K562 (cell line): ENCODE data around the gene PHTF1.

ENCODE experiments used
- ATF3 ChIP-seq, 2 experiments: fragments of 450-650 bp in 1 of 2; sonication (generic) in 1 of 2; formaldehyde crosslinking in 1 of 2; IDR thresholded peaks in 1 of 2; conservative IDR thresholded peaks in 1 of 2; 2 replicates each; pipeline versions ENCODE4 v1.6.1 to v1.8.1; 2016 to 2023; ENCODE audit warnings: mild to moderate bottlenecking in 2 of 2, moderate library complexity in 2 of 2, inconsistent platforms in 1 of 2, missing genetic modification reagents in 1 of 2
- GABPB1 ChIP-seq: sonication (generic); formaldehyde crosslinking; IDR thresholded peaks from 2 replicates; pipeline ENCODE4 v1.8.0; 2022; ENCODE audit warnings: mild to moderate bottlenecking, missing genetic modification reagents
- HCFC1 ChIP-seq: IDR thresholded peaks from 2 replicates; pipeline ENCODE4 v1.6.1; 2012; ENCODE audit warnings: low read depth, low read length, improper control_type of control experiment
- LCOR ChIP-seq: sonication (generic); formaldehyde crosslinking; IDR thresholded peaks from 2 replicates; pipeline ENCODE4 v1.8.0; 2022; ENCODE audit warnings: mild to moderate bottlenecking, missing genetic modification reagents
- POLR2A ChIP-seq: fragments of 450-650 bp; conservative IDR thresholded peaks from 2 replicates; pipeline ENCODE4 v1.6.1; 2016
- YY1 ChIP-seq, 3 experiments: IDR thresholded peaks; 2 replicates each; pipeline ENCODE4 v1.6.1; 2011; ENCODE audit warnings: low read length in 2 of 3, mild to moderate bottlenecking in 2 of 3, moderate library complexity in 2 of 3, borderline replicate concordance in 1 of 3, control low read depth in 1 of 3, low read depth in 1 of 3; ENCODE audit not compliant: insufficient read depth in 3 of 3, insufficient replicate concordance in 2 of 3, control insufficient read depth in 1 of 3, insufficient read length in 1 of 3; ENCODE audit errors: extremely low read depth in 1 of 3
- ZC3H11A ChIP-seq: IDR thresholded peaks from 2 replicates; pipeline ENCODE4 v1.6.1; 2012; ENCODE audit warnings: low read depth, low read length, improper control_type of control experiment
- ZNF175 ChIP-seq: fragments of 200-800 bp; sonication (Bioruptor generic); IDR thresholded peaks from 2 replicates; pipeline ENCODE4 v1.6.1; 2016; ENCODE audit warnings: low read depth, mild to moderate bottlenecking, missing genetic modification characterization, missing compliant biosample characterization
- TF ChIP-seq, protein P1 (sequence below): fragments of 450-650 bp; IDR thresholded peaks from 2 replicates; pipeline ENCODE4 v1.7.0; 2016; ENCODE audit warnings: borderline replicate concordance

GRCh38 chr1:113802367-113803007 is 43.2 kb upstream of the PHTF1 start:
- no peak for TF ChIP-seq POLR2A
- no peak for TF ChIP-seq LCOR (CRISPR knock-in tag)
- no peak for TF ChIP-seq ATF3 (IDR thresholded peaks at IDR 0.05)
- TF ChIP-seq ATF3 (CRISPR knock-in tag; conservative IDR thresholded peaks at IDR 0.05): no peak
- TF ChIP-seq HCFC1: no peak
- TF ChIP-seq GABPB1 (CRISPR knock-in tag): no peak
- TF ChIP-seq ZC3H11A: no peak
- TF ChIP-seq, protein P1, sequence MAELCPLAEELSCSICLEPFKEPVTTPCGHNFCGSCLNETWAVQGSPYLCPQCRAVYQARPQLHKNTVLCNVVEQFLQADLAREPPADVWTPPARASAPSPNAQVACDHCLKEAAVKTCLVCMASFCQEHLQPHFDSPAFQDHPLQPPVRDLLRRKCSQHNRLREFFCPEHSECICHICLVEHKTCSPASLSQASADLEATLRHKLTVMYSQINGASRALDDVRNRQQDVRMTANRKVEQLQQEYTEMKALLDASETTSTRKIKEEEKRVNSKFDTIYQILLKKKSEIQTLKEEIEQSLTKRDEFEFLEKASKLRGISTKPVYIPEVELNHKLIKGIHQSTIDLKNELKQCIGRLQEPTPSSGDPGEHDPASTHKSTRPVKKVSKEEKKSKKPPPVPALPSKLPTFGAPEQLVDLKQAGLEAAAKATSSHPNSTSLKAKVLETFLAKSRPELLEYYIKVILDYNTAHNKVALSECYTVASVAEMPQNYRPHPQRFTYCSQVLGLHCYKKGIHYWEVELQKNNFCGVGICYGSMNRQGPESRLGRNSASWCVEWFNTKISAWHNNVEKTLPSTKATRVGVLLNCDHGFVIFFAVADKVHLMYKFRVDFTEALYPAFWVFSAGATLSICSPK: no peak
- no peak for TF ChIP-seq ZNF175
- TF ChIP-seq YY1 (IDR thresholded peaks at IDR 0.05; ENCODE audit: borderline replicate concordance in 1 of 3, control insufficient read depth in 1 of 3, extremely low read depth in 1 of 3, insufficient read depth in 3 of 3, insufficient read length in 1 of 3, insufficient replicate concordance in 2 of 3, low read depth in 1 of 3, low read length in 2 of 3): no peak
